NCI-H446 (cell line): ENCODE data around the gene IQCC.

Experiments used
- DNase-seq, 2 experiments: peaks; one replicate each; lab custom pipeline; 2025; lab: John Stamatoyannopoulos, UW

Gene IQCC

DNA sequence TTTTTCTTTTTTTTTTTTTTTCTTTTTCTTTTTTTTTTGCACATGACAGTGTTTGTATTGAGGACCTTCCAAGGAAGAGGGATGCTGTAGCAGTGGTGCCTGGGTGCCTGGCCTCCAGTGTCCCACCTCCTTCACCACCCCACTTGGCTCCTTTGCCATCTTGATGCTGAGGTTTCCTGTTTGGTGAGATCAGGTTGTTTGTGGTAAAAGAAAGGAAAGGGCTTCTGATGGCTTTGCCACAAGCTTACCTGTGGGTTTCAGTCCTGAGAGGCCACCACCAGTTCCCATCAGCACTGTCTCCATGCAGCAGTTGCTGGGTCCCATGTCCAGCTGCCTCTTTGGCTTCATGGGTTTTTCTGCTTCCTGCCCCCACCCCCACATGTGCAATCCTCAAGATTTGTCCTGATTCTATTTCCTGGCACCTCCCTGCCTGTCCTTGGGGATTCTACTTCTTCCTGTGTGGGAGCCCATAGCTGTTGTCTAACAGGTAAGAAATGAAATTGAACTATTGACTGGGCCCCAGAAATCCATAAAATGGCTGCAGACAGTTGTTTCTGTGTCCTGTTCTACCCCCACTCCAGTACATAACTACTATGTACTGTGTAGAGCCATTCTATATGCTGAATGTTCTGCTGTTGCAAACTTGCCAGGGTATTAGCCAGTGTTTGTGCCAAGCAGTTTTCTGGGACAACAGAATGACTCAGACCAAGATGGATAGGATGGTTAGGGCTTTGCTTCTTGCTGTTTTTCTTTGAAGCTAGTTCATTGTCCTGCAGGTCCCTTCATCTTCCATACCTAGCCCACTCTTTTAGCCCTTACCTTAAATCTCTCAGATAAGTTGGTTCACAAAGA lies 9.3 kb upstream of the IQCC start:
- no peak for DNase-seq

DNA sequence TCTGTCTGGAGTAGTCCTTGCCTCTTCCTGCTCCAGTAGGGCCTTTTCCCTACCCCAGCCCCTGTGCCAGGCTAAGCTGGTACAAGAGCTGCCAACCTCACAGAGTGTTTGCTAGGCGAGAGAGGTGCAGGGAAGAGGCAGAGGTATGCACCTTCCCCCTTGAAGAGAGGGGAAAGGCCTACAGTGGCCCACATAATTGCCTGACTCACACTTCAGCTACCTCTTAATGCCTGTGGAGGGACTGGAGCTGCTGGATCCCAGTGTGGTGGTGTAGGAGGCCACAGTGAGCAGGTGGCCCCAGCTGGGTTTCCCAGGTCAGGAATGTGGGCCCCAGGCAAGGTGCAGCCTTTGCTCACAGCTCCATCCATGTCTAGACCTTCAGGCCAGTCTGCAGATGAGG lies 8.4 kb upstream of the IQCC start:
- DNase-seq, result no peak

DNA sequence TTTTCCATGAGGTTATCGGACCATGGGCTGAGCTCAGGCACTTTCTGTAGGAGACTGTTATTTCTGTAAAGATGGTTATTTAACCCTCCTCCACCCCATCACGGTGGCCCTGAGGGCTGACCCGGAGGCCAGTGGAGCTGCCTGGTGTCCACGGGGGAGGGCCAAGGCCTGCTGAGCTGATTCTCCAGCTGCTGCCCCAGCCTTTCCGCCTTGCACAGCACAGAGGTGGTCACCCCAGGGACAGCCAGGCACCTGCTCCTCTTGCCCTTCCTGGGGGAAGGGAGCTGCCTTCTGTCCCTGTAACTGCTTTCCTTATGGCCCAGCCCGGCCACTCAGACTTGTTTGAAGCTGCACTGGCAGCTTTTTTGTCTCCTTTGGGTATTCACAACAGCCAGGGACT lies 7.6 kb upstream of the IQCC start:
- no peak for DNase-seq

- no peak for DNase-seq
These were observed 7.0 kb upstream of the IQCC start for GRCh38 chr1:32198237-32199042.

DNA sequence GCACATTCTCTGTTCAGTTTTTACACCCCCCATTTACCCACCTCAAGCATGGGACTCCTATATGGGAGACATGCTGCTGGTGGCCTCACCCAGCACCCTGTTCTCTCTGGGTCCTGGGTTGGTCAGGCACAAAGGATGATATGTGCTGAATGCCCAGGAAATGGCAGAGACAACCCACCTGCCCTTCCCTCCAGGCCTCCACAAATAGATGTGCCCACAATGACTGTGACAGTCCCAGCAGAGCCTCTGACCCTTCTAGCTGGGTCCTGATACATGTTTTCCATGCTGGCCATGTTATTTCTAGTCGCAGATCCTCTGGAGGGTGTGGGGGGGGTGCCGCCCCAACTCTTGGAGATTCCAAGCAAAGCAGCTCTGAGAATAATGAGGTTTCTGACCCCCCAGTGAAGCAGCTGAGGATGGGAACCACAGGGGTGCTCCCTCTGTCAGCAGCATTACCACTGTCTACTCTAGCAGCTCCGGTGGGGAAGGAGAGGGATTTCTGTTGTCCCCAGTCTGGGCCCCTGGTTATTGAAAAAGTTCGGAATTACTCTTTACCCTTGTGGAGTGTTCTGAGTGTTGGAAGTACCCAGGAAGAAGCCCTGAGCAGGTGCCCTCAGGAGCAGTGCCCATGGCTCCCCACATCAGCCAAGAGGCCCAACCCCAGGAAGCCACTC lies 6.3 kb upstream of the IQCC start:
- no peak for DNase-seq

DNA sequence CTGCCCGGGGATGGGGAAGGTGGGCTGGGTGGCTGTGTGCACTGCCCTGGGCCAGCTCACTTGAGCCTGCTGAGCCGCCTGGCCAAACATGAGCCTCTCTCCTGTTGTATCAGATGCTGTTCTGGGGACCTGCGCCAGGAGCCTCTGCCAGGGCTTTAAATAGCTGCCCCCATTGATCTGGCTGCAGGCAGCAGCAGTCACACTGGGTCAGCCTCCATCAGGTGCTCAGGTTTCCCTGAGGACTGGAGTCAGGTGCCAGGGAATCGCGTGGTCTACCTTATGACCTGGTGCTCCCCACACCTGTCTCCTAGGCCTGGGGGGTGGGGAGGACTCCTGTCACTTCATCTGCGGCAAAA lies 5.8 kb upstream of the IQCC start:
- DNase-seq, result peak in 1 of 2 experiments; percentile 56

GRCh38 chr1:32200226-32201010 lies 5.1 kb upstream of the IQCC start, which contains the start of gene CCDC28B:
TSS of gene CCDC28B (plus strand) at chr1:32200595. CDS start at chr1:32201936, 1,341 bp downstream.
- peak in 1 of 2 experiments; percentile 58 for DNase-seq

DNA sequence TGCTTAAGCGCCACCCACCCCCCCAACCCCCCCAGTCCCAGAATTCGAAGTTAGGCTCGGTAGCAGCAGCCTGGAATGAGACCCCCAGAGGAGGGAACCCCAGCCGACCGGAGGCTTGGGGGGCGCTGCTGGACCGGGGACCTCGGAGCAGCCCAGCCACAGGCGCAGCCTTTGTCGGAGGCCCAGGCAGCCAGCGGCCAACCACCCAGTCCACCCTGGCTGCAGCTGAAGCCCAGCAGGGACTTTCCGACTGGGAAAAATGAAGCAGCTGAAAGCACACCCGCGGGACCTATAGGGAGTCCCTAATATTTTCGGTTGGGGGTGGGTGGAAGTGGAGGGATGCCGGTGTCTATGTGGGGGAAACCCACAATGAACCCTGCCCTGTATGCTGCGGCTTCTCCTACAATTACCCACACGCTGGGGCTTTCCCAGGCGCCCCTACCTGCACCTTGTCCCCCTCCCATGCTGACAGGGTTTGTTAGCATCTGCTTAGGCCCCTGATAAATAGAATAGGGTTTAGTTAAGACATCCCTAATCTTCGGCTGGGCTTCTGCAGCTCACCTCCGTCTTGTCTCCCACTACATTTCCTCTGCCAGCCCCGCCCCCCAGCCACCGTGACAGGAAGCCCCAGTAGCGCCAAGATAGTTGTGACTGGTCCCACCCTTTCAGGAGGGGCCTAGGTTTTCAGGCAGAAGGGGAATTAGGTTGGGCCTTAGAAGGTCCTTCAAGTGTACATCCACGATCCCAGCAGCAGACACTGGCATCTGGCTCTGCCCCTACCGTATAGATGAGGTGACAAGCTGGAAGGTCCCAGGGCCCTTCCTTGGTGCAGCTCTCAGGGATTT lies 4.2 kb upstream of the IQCC start:
- peak in 1 of 2 experiments; percentile 42 for DNase-seq

DNA sequence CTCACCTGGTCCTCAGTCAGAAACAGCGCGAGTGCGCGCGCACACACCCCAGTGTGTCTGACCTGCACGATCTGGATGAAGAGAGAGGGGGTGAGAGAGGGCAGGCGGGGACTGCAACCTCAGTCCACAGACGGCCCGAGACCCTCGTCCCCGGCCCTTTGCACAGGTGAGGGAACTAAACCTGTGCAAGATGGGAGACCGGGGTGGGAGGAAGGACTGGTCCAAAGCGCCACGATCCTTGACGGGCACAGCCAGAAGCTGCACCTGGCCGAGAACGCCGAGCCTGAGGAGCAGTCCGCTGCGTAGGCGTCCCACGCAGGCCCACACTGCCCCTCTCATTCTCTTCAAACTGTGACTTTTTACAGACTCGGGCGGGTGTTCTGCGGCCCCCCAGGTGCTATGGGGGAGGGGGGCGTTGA lies 519 bp upstream of the IQCC start:
- no peak for DNase-seq

DNA sequence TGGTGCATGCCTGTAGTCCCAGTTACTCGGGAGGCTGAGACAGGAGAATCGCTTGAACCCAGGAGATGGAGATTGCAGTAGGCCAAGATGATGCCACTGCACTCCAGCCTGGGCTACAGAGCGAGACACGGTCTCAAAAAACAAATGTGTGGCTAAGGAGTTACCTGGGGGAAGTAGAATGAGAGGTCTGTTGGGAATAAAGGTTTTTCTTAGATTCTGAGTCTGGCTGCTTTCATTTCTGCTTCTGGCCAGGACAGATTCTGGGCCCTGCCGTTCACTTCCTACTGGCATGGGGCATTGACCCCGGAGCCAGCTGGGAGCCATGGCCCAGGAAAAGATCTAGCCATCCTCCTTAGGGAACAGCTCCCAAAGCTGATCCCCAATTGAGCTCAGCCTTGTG lies 3.0 kb downstream of the IQCC start:
- no peak for DNase-seq

DNA sequence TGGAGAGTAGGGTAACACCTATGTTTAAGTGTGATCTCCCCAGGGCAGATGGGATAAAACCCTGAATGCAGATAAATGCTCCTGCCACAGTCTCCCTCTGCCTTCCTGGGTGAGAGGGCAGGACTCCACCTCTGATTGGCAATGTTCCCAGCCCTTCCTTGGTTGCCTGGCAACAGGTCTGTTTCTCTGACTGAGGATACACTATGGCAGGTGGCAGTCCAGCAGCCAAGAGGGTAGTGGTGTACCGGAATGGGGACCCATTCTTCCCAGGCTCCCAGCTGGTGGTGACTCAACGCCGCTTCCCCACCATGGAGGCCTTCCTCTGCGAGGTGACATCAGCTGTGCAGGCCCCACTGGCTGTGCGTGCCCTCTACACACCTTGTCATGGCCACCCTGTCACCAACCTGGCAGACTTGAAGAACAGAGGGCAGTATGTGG lies 3.4 kb downstream of the IQCC start, which contains the start of gene DCDC2B:
Gene DCDC2B, plus strand, starts transcription at position 199 of the 438 bp plus-strand sequence. Its CDS starts 5 bp downstream, at position 204.
- DNase-seq, result peak; percentile 48 to 80

- peak; percentile 35 to 74 for DNase-seq
These were observed 10.4 kb downstream of the IQCC start for GRCh38 chr1:32215629-32216480.

GRCh38 chr1:32216566-32216965 lies 11.1 kb downstream of the IQCC start:
- DNase-seq, result no peak

GRCh38 chr1:32219022-32219421 lies 13.6 kb downstream of the IQCC start:
- DNase-seq, result no peak

GRCh38 chr1:32220746-32221580 lies 15.5 kb downstream of the IQCC start:
- DNase-seq, result no peak

DNA sequence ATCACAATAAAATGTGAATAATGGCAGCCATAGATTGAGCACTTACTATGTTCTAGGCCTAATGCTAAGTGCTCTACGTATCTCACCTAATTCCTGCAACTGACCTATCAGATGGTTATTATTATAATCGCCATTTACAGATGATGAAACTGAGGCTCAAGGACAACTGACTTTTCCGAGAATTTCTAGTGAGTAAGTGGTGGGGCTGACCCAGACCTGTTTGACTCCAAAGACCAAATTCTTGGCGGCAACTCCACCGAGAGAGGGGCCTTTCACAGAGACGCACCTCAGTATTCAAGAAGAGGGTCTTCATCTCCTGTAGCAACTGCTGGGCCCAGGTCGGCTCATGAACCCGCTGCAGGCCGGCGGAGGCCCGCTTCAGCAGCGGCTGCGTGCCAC lies 16.1 kb downstream of the IQCC start:
- no peak for DNase-seq

- DNase-seq, result peak; percentile 78 to 90
These were observed 16.7 kb downstream of the IQCC start, which contains the start of the genes EIF3I and TMEM234 for GRCh38 chr1:32221980-32222755. TSS of gene EIF3I (plus strand) at chr1:32222407. CDS start at chr1:32222442, 35 bp downstream. TSS of gene TMEM234 (minus strand) at chr1:32222353. CDS start at chr1:32222322, 31 bp downstream.

GRCh38 chr1:32223683-32224082 lies 18.2 kb downstream of the IQCC start:
- no peak for DNase-seq
